H1 (cell line): ENCODE results near the gene BAIAP2. TPM values are rescaled to one million over a fixed set of nuclear protein-coding genes. Genes with fewer than 3 reads are reported as not detected.
"Not testable (repeated sequence)": the region's sequence is repeated elsewhere in the genome, so short reads cannot be mapped to it uniquely, and the experiment has no call there.

Source experiments
- CTCF ChIA-PET: fragments of 300-600 bp; sonication (Branson Sonifier 250); formaldehyde crosslinking; loops from one replicate; lab custom pipeline; 2021; ENCODE audit not compliant: partially characterized antibody; lab: Charles Lee
- POLR2A ChIA-PET: fragments of 300-600 bp; sonication (Branson Sonifier 250); formaldehyde crosslinking; loops from one replicate; lab custom pipeline; 2021; ENCODE audit warnings: inconsistent platforms; ENCODE audit not compliant: partially characterized antibody; lab: Charles Lee
- DNase-seq, 2 experiments: peaks; one replicate each; pipeline versions ENCODE4 v3.0.0 to v3.0.0-alpha.2; 2010 to 2022; ENCODE audit warnings: low spot score in 2 of 2, low read depth in 1 of 2, mixed read lengths in 1 of 2
- FAIRE-seq: peaks from 2 replicates; lab custom pipeline; 2011; peaks lifted over from hg19 to GRCh38; lab: Jason Lieb, UNC
- H2AFZ ChIP-seq: 2 replicates; pipeline ENCODE4 v1.8.1; 2012; ENCODE audit warnings: low read length, inconsistent platforms
- H2AK5ac ChIP-seq: 2 replicates; pipeline ENCODE4 v1.6.1; 2013; ENCODE audit warnings: low read depth, low read length
- H2BK120ac ChIP-seq: replicated peaks from 2 replicates; pipeline ENCODE3; 2013; ENCODE audit warnings: low read depth, low read length, inconsistent platforms
- H2BK12ac ChIP-seq: 2 replicates; pipeline ENCODE4 v1.6.1; 2013; ENCODE audit warnings: low read depth, low read length
- H2BK15ac ChIP-seq: 2 replicates; pipeline ENCODE4 v1.6.1; 2013; ENCODE audit warnings: low read length
- H2BK20ac ChIP-seq: 2 replicates; pipeline ENCODE4 v1.6.1; 2013; ENCODE audit warnings: low read length
- H2BK5ac ChIP-seq: 2 replicates; pipeline ENCODE4 v1.6.1; 2013; ENCODE audit warnings: low read depth, low read length
- H3K14ac ChIP-seq: 2 replicates; pipeline ENCODE4 v1.6.1; 2013; ENCODE audit warnings: inconsistent platforms; ENCODE audit not compliant: insufficient read length
- H3K18ac ChIP-seq: 2 replicates; pipeline ENCODE4 v1.6.1; 2013; ENCODE audit warnings: low read length; ENCODE audit errors: extremely low read depth
- H3K23ac ChIP-seq: 2 replicates; pipeline ENCODE4 v1.6.1; 2013; ENCODE audit warnings: inconsistent platforms; ENCODE audit not compliant: insufficient read length
- H3K23me2 ChIP-seq: 2 replicates; pipeline ENCODE4 v1.6.1; 2013; ENCODE audit warnings: low read depth, low read length
- H3K27ac ChIP-seq: 2 replicates; pipeline ENCODE4 v1.6.1; 2011; ENCODE audit warnings: low read depth, low read length, inconsistent platforms
- H3K27me3 ChIP-seq, 4 experiments: replicated peaks in 1 of 4; 1 replicate in 1 of 4; 2 replicates in 3 of 4; pipeline versions ENCODE4 v1.6.1 to v1.8.1; 2011 to 2013; ENCODE audit warnings: low read length in 3 of 4, mild to moderate bottlenecking in 3 of 4, inconsistent platforms in 2 of 4, mixed read lengths in 2 of 4, moderate library complexity in 1 of 4; ENCODE audit not compliant: control insufficient read depth in 3 of 4, insufficient read depth in 3 of 4; ENCODE audit errors: extremely low read depth in 1 of 4
- H3K36me3 ChIP-seq, 4 experiments: 2 replicates each; pipeline versions ENCODE4 v1.6.1 to v1.8.1; 2011 to 2013; ENCODE audit warnings: mild to moderate bottlenecking in 4 of 4, low read length in 3 of 4, moderate library complexity in 2 of 4, control low read depth in 1 of 4, inconsistent platforms in 1 of 4; ENCODE audit not compliant: insufficient read depth in 4 of 4, control insufficient read depth in 2 of 4
- H3K4ac ChIP-seq: replicated peaks from 2 replicates; pipeline ENCODE3; 2013; ENCODE audit warnings: low read length, low read depth, mixed read lengths, inconsistent platforms; ENCODE audit not compliant: insufficient read length
- H3K4me1 ChIP-seq, 4 experiments: replicated peaks in 1 of 4; 1 replicate in 1 of 4; 2 replicates in 3 of 4; pipeline versions ENCODE4 v1.6.1 to v1.8.1; 2011 to 2013; ENCODE audit warnings: low read length in 3 of 4, inconsistent platforms in 2 of 4, mixed read lengths in 1 of 4; ENCODE audit not compliant: insufficient read depth in 4 of 4, control insufficient read depth in 3 of 4
- H3K4me2 ChIP-seq, 2 experiments: 2 replicates each; pipeline versions ENCODE4 v1.6.1 to v1.8.1; 2011 to 2013; ENCODE audit warnings: low read depth in 2 of 2, low read length in 2 of 2, control low read depth in 1 of 2, inconsistent platforms in 1 of 2, mild to moderate bottlenecking in 1 of 2; ENCODE audit not compliant: insufficient read depth in 1 of 2
- H3K4me3 ChIP-seq, 4 experiments: fragments of 200-600, 300-600 bp in 1 of 4; sonication (generic), shearing (Covaris generic), sonication (Bioruptor Twin) in 1 of 4; 2 replicates each; pipeline versions ENCODE4 v1.5.1 to v1.8.1; 2011 to 2016; ENCODE audit warnings: low read length in 4 of 4, low read depth in 3 of 4, control low read depth in 2 of 4, inconsistent platforms in 2 of 4, mild to moderate bottlenecking in 2 of 4, mixed read lengths in 1 of 4, moderate library complexity in 1 of 4; ENCODE audit not compliant: insufficient read depth in 2 of 4; ENCODE audit errors: extremely low read depth in 1 of 4
- H3K56ac ChIP-seq: replicated peaks from 2 replicates; pipeline ENCODE3; 2013; ENCODE audit warnings: low read depth, mild to moderate bottlenecking, mixed read lengths, low read length, inconsistent platforms; ENCODE audit not compliant: insufficient read length
- H3K79me1 ChIP-seq: 2 replicates; pipeline ENCODE4 v1.6.1; 2013; ENCODE audit warnings: low read depth, low read length, control low read depth
- H3K79me2 ChIP-seq, 2 experiments: 2 replicates each; pipeline versions ENCODE4 v1.6.1 to v1.8.1; 2012 to 2013; ENCODE audit warnings: low read length in 2 of 2, mild to moderate bottlenecking in 2 of 2, inconsistent platforms in 1 of 2; ENCODE audit not compliant: insufficient read depth in 2 of 2, control insufficient read depth in 1 of 2
- H3K9ac ChIP-seq, 4 experiments: replicated peaks in 1 of 4; 1 replicate in 1 of 4; 2 replicates in 3 of 4; pipeline versions ENCODE4 v1.6.1 to v1.8.1; 2011 to 2013; ENCODE audit warnings: low read depth in 3 of 4, low read length in 3 of 4, control low read depth in 2 of 4, mild to moderate bottlenecking in 2 of 4, moderate library complexity in 2 of 4, inconsistent platforms in 1 of 4; ENCODE audit errors: extremely low read depth in 1 of 4
- H3K9me3 ChIP-seq, 2 experiments: 2 replicates each; pipeline versions ENCODE4 v1.6.1 to v1.8.1; 2012 to 2013; ENCODE audit warnings: mild to moderate bottlenecking in 2 of 2, moderate library complexity in 2 of 2, control low read depth in 1 of 2, inconsistent platforms in 1 of 2, low read depth in 1 of 2, low read length in 1 of 2, mixed read lengths in 1 of 2; ENCODE audit not compliant: insufficient read depth in 2 of 2
- H4K20me1 ChIP-seq, 2 experiments: replicated peaks in 1 of 2; 2 replicates each; pipeline versions ENCODE3 to v1.8.1; 2011 to 2013; ENCODE audit warnings: inconsistent platforms in 2 of 2, low read length in 2 of 2, mild to moderate bottlenecking in 1 of 2; ENCODE audit not compliant: insufficient read depth in 2 of 2, control insufficient read depth in 1 of 2
- H4K5ac ChIP-seq: 2 replicates; pipeline ENCODE4 v1.6.1; 2013; ENCODE audit warnings: low read length, low read depth, mixed read lengths, inconsistent platforms; ENCODE audit not compliant: insufficient read length
- H4K8ac ChIP-seq: 2 replicates; pipeline ENCODE4 v1.8.0; 2013; ENCODE audit warnings: mild to moderate bottlenecking, moderate library complexity, low read length, inconsistent platforms; ENCODE audit not compliant: insufficient read depth; ENCODE audit errors: extremely low read depth
- H4K91ac ChIP-seq: replicated peaks from 2 replicates; pipeline ENCODE3; 2013; ENCODE audit warnings: low read length, mixed read lengths, inconsistent platforms; ENCODE audit not compliant: insufficient read length
- WGBS, 2 experiments: shearing (Covaris generic) in 1 of 2; methylation state at CpG; one replicate each; pipeline versions ENCODE4 v1.1.6 to v1.1.7; 2013 to 2015; ENCODE audit warnings: low lambda C conversion rate in 2 of 2, mixed read lengths in 2 of 2, inconsistent platforms in 1 of 2, low coverage in 1 of 2, missing lambda C conversion rate in 1 of 2; ENCODE audit not compliant: insufficient replicate concordance in 2 of 2, insufficient coverage in 1 of 2, insufficient read length in 1 of 2; ENCODE audit errors: extremely low coverage in 1 of 2, missing lambda C conversion rate in 1 of 2; 5-methylcytosine and 5-hydroxymethylcytosine counted together
- polyA plus RNA-seq, 7 experiments: library from polyadenylated mRNA; depleted of rRNA in 3 of 7; stranded (reverse) in 5 of 7; unstranded in 2 of 7; fragments of >200 nt in 5 of 7; fragments of 200-250 nt in 2 of 7; gene quantifications; 1 replicate in 5 of 7; 2 replicates in 1 of 7; 4 replicates in 1 of 7; pipeline versions ENCODE4 v1.2.1 to v1.2.3, GENCODE V29; 2011 to 2013; ENCODE audit warnings: missing spikeins in 2 of 7, mixed read lengths in 2 of 7
- total RNA-seq: library from RNA; stranded (reverse); fragmentation: NEBNext Ultra II Directional; extraction: Animal tissue kit (Norgen Biotek cat#: 25700); gene quantifications from 2 replicates; pipeline ENCODE4 v1.2.1, GENCODE V29; 2021

The BAIAP2 gene
- total and polyA plus RNA-seq, 2 of the 8 experiments (the other 6 are each of a cell fraction or from before 2014, with no cell fraction given) = 10.0 to 22.8 TPM

DNA sequence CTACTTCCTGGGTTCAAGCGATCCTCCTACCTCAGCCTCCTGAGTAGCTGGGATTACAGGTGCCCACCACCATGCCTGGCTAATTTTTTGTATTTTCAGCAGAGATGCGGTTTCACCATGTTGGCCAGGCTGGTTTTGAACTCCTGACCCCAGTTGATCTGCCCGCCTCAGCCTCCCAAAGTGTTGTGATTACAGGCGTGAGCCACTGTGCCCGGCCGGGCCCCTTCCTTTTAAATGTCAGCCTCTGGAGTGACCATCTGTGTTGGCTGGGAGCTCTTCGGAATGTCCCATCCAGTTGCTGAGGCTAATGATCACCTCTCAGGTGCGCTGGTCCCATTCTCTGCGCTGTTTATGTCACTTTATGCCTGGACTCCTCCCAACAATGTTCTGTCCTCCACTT lies 4.6 kb upstream of the BAIAP2 start:
- H2AK5ac ChIP-seq, H3K18ac ChIP-seq, H3K27ac ChIP-seq, DNase-seq, H3K23me2 ChIP-seq, H3K56ac ChIP-seq, H3K79me2 ChIP-seq, H3K4me2 ChIP-seq, H3K23ac ChIP-seq, H4K8ac ChIP-seq, FAIRE-seq, H4K91ac ChIP-seq, H2BK5ac ChIP-seq, H3K27me3 ChIP-seq, H3K9ac ChIP-seq, H2BK120ac ChIP-seq, H3K9me3 ChIP-seq, H3K79me1 ChIP-seq, H3K4me1 ChIP-seq, H2BK12ac ChIP-seq, H3K36me3 ChIP-seq, H2BK15ac ChIP-seq, H2BK20ac ChIP-seq, H3K14ac ChIP-seq, H4K20me1 ChIP-seq, H3K4me3 ChIP-seq, H3K4ac ChIP-seq, H4K5ac ChIP-seq, H2AFZ ChIP-seq, POLR2A ChIA-PET: not testable (repeated sequence)
- CTCF ChIA-PET = interaction anchor here (0.6 to 1.8 kb wide), 4 partner anchors 10 to 90 kb away, joined by 3 to 10 read pairs (median 3); no protein-coding TSS in a partner anchor
- WGBS, 2 experiments = 91% methylated on average over 7 of the region's 9 CpGs; no CpG with 5 or more reads in 1 of the 2 experiments
